B cell (primary cell): ENCODE measurements around the gene LRRC73. TPM values are rescaled to one million over a fixed set of nuclear protein-coding genes. Genes with fewer than 3 reads are reported as not detected.

Experiments
- ATAC-seq: fragments of 200-7000 bp; cut with Tn5 transposase; one replicate; pipeline ENCODE4 v1.10.0; 2021; ENCODE audit warnings: low read depth, mild to moderate bottlenecking, moderate number of reproducible peaks, moderate library complexity
- CTCF ChIA-PET: fragments of 350-600 bp; sonication (Branson Sonifier 250); formaldehyde crosslinking; loops from one replicate; lab custom pipeline; 2021; ENCODE audit warnings: antibody characterized with exemption, inconsistent platforms; lab: Charles Lee
- POLR2A ChIA-PET: fragments of 350-600 bp; sonication (Branson Sonifier 250); formaldehyde crosslinking; loops from one replicate; lab custom pipeline; 2021; ENCODE audit warnings: antibody characterized with exemption; lab: Charles Lee
- DNase-seq: peaks from one replicate; pipeline ENCODE4 v3.0.0; 2013
- H2AFZ ChIP-seq: 2 replicates; pipeline ENCODE4 v1.6.1; 2012; ENCODE audit warnings: mild to moderate bottlenecking, low read depth, low read length; ENCODE audit not compliant: insufficient read depth, poor library complexity, severe bottlenecking
- H3K27ac ChIP-seq, 2 donors: 1 replicate in 1 of 2; 2 replicates in 1 of 2; pipeline ENCODE4 v1.5.1; 2012 to 2013; ENCODE audit warnings: low read length in 2 of 2, mild to moderate bottlenecking in 2 of 2, moderate library complexity in 1 of 2
- H3K27me3 ChIP-seq, 4 experiments: fragments of 200-600 bp in 1 of 4; sonication (generic) in 1 of 4; replicated peaks in 1 of 4; 1 replicate in 2 of 4; 2 replicates in 2 of 4; pipeline versions ENCODE4 v1.6.1 to v1.7.0; 2013 to 2016; ENCODE audit warnings: low read length in 3 of 4, mild to moderate bottlenecking in 2 of 4, mixed read lengths in 1 of 4, moderate library complexity in 1 of 4; ENCODE audit not compliant: insufficient read depth in 4 of 4, control insufficient read depth in 3 of 4; ENCODE audit errors: control extremely low read depth in 1 of 4
- H3K36me3 ChIP-seq, 2 experiments: replicated peaks in 1 of 2; 1 replicate in 1 of 2; 2 replicates in 1 of 2; pipeline versions ENCODE4 v1.6.1 to v1.7.1; 2013; ENCODE audit warnings: low read length in 1 of 2; ENCODE audit not compliant: insufficient read depth in 2 of 2, control insufficient read depth in 1 of 2; ENCODE audit errors: control extremely low read depth in 1 of 2, extremely low read depth in 1 of 2
- H3K4me1 ChIP-seq, 2 donors: fragments of 200-600 bp in 1 of 2; sonication (generic) in 1 of 2; 1 replicate in 1 of 2; 2 replicates in 1 of 2; pipeline versions ENCODE4 v1.5.1 to v1.6.1; 2013 to 2017; ENCODE audit warnings: low read length in 2 of 2; ENCODE audit not compliant: control insufficient read depth in 2 of 2, insufficient read depth in 2 of 2
- H3K4me2 ChIP-seq: replicated peaks from 2 replicates; pipeline ENCODE3; 2012; ENCODE audit warnings: mild to moderate bottlenecking, low read depth, low read length; ENCODE audit not compliant: poor library complexity, severe bottlenecking
- H3K4me3 ChIP-seq, 5 experiments: fragments of 200-600 bp in 1 of 5; sonication (generic) in 1 of 5; 1 replicate in 3 of 5; 2 replicates in 2 of 5; pipeline versions ENCODE4 v1.5.1 to v1.7.0; 2011 to 2016; ENCODE audit warnings: low read length in 4 of 5, mild to moderate bottlenecking in 4 of 5, low read depth in 2 of 5, control low read depth in 1 of 5, moderate library complexity in 1 of 5; ENCODE audit not compliant: insufficient read depth in 1 of 5; ENCODE audit errors: control extremely low read depth in 1 of 5, extremely low read depth in 1 of 5
- H3K79me2 ChIP-seq: fragments of 200-600 bp; sonication (generic); one replicate; pipeline ENCODE4 v1.6.0; 2016; ENCODE audit warnings: low read length; ENCODE audit not compliant: control insufficient read depth, insufficient read depth
- H3K9ac ChIP-seq: fragments of 200-600 bp; sonication (generic); 2 replicates; pipeline ENCODE4 v1.6.1; 2017; ENCODE audit warnings: mild to moderate bottlenecking, low read length, moderate library complexity
- H3K9me3 ChIP-seq, 3 donors: one replicate each; pipeline versions ENCODE4 v1.6.1 to v1.7.1; 2013; ENCODE audit warnings: low read length in 2 of 3; ENCODE audit not compliant: control insufficient read depth in 2 of 3, insufficient read depth in 1 of 3; ENCODE audit errors: control extremely low read depth in 1 of 3
- H4K20me1 ChIP-seq: 2 replicates; pipeline ENCODE4 v1.6.0; 2012; ENCODE audit warnings: mild to moderate bottlenecking, low read length; ENCODE audit not compliant: insufficient read depth, control insufficient read depth, poor library complexity, severe bottlenecking
- H3K27ac Mint-ChIP-seq: one replicate; pipeline ENCODE4 v1.8.0; 2021; ENCODE audit warnings: mixed read lengths
- H3K27me3 Mint-ChIP-seq: one replicate; pipeline ENCODE4 v1.8.0; 2021; ENCODE audit warnings: mixed read lengths
- H3K4me1 Mint-ChIP-seq: one replicate; pipeline ENCODE4 v1.8.0; 2021; ENCODE audit warnings: mixed read lengths
- H3K4me3 Mint-ChIP-seq: one replicate; pipeline ENCODE4 v1.8.0; 2021; ENCODE audit warnings: mixed read lengths
- H3K9me3 Mint-ChIP-seq: one replicate; pipeline ENCODE4 v1.8.0; 2022; ENCODE audit warnings: mixed read lengths; ENCODE audit not compliant: insufficient read depth
- CTCF ChIP-seq: fragments of 200-600 bp; IDR thresholded peaks from one replicate; pipeline ENCODE4 v1.8.0; 2022; ENCODE audit warnings: antibody characterized with exemption, mild to moderate bottlenecking
- EZH2 ChIP-seq: IDR thresholded peaks from 2 replicates; pipeline ENCODE4 v1.6.1; 2012; ENCODE audit warnings: borderline replicate concordance, low read depth, mild to moderate bottlenecking, moderate library complexity, low read length; ENCODE audit not compliant: insufficient read depth, poor library complexity, severe bottlenecking
- WGBS: methylation state at CpG from one replicate; pipeline ENCODE4 v1.1.5; 2013; ENCODE audit warnings: missing lambda C conversion rate; ENCODE audit not compliant: insufficient coverage; 5-methylcytosine and 5-hydroxymethylcytosine counted together
- intact Hi-C: fragments of 100-400 bp; cut with micrococcal nuclease; formaldehyde crosslinking; loops from one replicate; pipeline ENCODE4 v1.10.0; 2022
- polyA plus RNA-seq: library from polyadenylated mRNA; depleted of rRNA; stranded (reverse); fragments of >200 nt; gene quantifications from 2 replicates; pipeline ENCODE4 v1.2.3, GENCODE V29; 2012
- total RNA-seq, 2 donors: library from RNA; stranded (reverse); fragments of 120-200 nt in 1 of 2; gene quantifications; 1 replicate in 1 of 2; 2 replicates in 1 of 2; pipeline versions ENCODE4 v1.2.3 to v1.2.4, GENCODE V29; 2013 to 2022

The LRRC73 gene
- total and polyA plus RNA-seq, 2 donors (not counting 1 experiment from before 2014, with no cell fraction given), result 0.06 to 0.99 TPM

- Histone ChIP-seq H3K27me3 (no peaks in the 10 kb centered on the region), H3K4me3 (no peak overlapping the region), H3K9me3 (no peaks in the 10 kb centered on the region), H3K79me2 (peaks cover 30% of the 10 kb centered on the region), H3K4me1 (peaks cover 0 to 6% of the 10 kb centered on the region in 2 donors), H3K4me2 (no peak overlapping the region), H3K9ac (no peak overlapping the region), H3K27ac (no peak overlapping the region), H4K20me1 (no peaks in the 10 kb centered on the region), H2AFZ (no peak overlapping the region), H3K36me3 (peaks cover 0 to 31% of the 10 kb centered on the region in 2 experiments)
- 100% methylated on average over 3 of the region's 3 CpGs for WGBS
- H3K27me3 Mint-ChIP-seq, result no peaks in the 10 kb centered on the region
- no peak overlapping the region for H3K4me3 Mint-ChIP-seq
- POLR2A ChIA-PET, result interaction anchor here (0.6 kb wide), 1 partner anchor 22 kb away, joined by 3 read pairs; no protein-coding TSS in a partner anchor
- no peak for TF ChIP-seq EZH2
- no peak for TF ChIP-seq CTCF
- H3K4me1 Mint-ChIP-seq, result peaks cover 18% of the 10 kb centered on the region
- intact Hi-C loops, result no loop called here
- no peaks in the 10 kb centered on the region for H3K9me3 Mint-ChIP-seq
- no peak for ATAC-seq
- no peak overlapping the region for H3K27ac Mint-ChIP-seq
- DNase-seq, result no peak
- CTCF ChIA-PET, result interaction anchor here (0.6 to 8.0 kb wide), 5 partner anchors 9 to 701 kb away, joined by 3 to 69 read pairs (median 3); no protein-coding TSS in a partner anchor
Observed at GRCh38 chr6:43492673-43493072, 17.5 kb downstream of the LRRC73 start.

GRCh38 chr6:43491750-43492661 is 18.1 kb downstream of the LRRC73 start:
- H3K4me3 Mint-ChIP-seq, result no peak overlapping the region
- Histone ChIP-seq H3K27ac (no peak overlapping the region), H3K4me2 (no peak overlapping the region), H3K4me3 (no peak overlapping the region), H3K4me1 (peaks cover 0 to 6% of the 10 kb centered on the region in 2 donors), H3K9me3 (no peaks in the 10 kb centered on the region), H3K9ac (no peak overlapping the region), H2AFZ (no peak overlapping the region), H3K36me3 (peaks cover 0 to 27% of the 10 kb centered on the region in 2 experiments), H4K20me1 (peaks cover 6% of the 10 kb centered on the region), H3K27me3 (no peaks in the 10 kb centered on the region), H3K79me2 (peaks cover 30% of the 10 kb centered on the region)
- H3K9me3 Mint-ChIP-seq, result no peaks in the 10 kb centered on the region
- WGBS, result 99% methylated on average over 10 of the region's 10 CpGs
- DNase-seq (no peak), ATAC-seq (no peak)
- POLR2A ChIA-PET, result no interaction called here
- H3K27me3 Mint-ChIP-seq, result no peaks in the 10 kb centered on the region
- intact Hi-C loops, result no loop called here
- TF ChIP-seq CTCF (no peak), EZH2 (no peak)
- peaks cover 18% of the 10 kb centered on the region for H3K4me1 Mint-ChIP-seq
- CTCF ChIA-PET, result interaction anchor here (1.5 to 8.0 kb wide), 3 partner anchors 12 to 317 kb away, joined by 3 to 69 read pairs (median 3); no protein-coding TSS in a partner anchor
- no peak overlapping the region for H3K27ac Mint-ChIP-seq
